Tibial artery (tissue), 4 donors: ENCODE results near the gene HOXC4.
A peak's percentile ranks its signal among the peaks of the same experiment; 100 is the strongest.

Experiments used
- DNase-seq, 2 donors: peaks; one replicate each; pipeline ENCODE4 v3.0.0-alpha.2; 2019
- H3K27ac ChIP-seq, 2 donors: fragments of 200-600 bp; sonication (generic) in 1 of 2; 1 replicate in 1 of 2; 2 replicates in 1 of 2; pipeline ENCODE4 v1.5.1; 2018 to 2019; ENCODE audit warnings: mild to moderate bottlenecking in 1 of 2
- H3K27me3 ChIP-seq, 2 donors: fragments of 200-600 bp; sonication (generic) in 1 of 2; one replicate each; pipeline versions ENCODE4 v1.5.1 to v1.6.0; 2016 to 2019
- H3K36me3 ChIP-seq, 3 donors: fragments of 200-600 bp; sonication (generic) in 2 of 3; one replicate each; pipeline ENCODE4 v1.5.1; 2016 to 2019; ENCODE audit warnings: mild to moderate bottlenecking in 2 of 3
- H3K4me1 ChIP-seq, 4 donors: fragments of 200-600 bp; sonication (generic) in 2 of 4; 1 replicate in 3 of 4; 2 replicates in 1 of 4; pipeline ENCODE4 v1.5.1; 2016 to 2019
- H3K4me3 ChIP-seq, 2 donors: fragments of 200-600 bp; sonication (generic) in 1 of 2; 1 replicate in 1 of 2; 2 replicates in 1 of 2; pipeline ENCODE4 v1.5.1; 2018 to 2019; ENCODE audit warnings: mild to moderate bottlenecking in 2 of 2
- H3K9me3 ChIP-seq, 3 donors: fragments of 200-600 bp; sonication (generic) in 1 of 3; one replicate each; pipeline ENCODE4 v1.5.1; 2016 to 2019
- CTCF ChIP-seq, 2 experiments: fragments of 200-600 bp in 1 of 2; fragments of 450-650 bp in 1 of 2; IDR thresholded peaks; one replicate each; pipeline ENCODE4 v1.5.1; 2017 to 2019; ENCODE audit warnings: antibody characterized with exemption in 2 of 2, mild to moderate bottlenecking in 1 of 2, moderate library complexity in 1 of 2
- intact Hi-C: fragments of 100-400 bp; cut with DNase I; formaldehyde crosslinking; loops from one replicate; pipeline ENCODE4 v1.15.0; 2023; ENCODE audit warnings: low total_unique reads

HOXC4 gene

DNA sequence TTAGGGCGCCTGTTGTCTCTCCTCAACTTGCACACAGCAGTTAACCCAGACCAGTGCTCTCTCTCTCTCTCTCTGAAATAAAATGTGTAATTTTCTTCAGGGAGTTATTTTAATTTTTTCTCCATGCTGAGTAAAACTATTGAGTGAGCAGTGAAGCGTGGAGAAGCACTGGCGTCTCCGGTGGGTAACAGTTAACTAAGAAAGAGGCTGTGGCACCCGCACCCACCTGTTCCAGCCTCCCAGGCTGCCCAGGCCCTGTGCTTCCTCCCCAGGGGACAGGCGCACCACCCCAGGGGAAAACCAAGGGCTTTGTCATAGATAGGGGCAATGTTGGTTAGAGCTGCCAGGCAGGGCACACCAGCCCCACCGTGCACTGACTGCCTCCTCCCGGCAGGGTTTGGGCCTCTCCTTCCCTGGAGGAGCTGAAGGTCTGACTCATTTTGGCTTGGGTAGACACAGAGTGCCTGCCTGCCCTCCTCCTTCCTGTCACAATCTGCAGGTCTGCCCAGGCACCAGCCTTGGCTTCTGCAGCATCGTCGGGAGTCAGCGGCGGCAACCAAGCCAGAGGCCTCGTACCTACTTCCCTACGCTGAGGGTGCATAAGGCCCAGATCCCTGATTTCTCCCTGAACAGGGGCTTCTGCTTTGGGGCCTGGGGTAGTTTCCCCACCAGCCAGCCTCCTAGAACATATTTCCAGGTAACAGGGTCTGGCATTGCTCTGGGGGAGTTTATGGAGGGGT is 16.8 kb upstream of the HOXC4 start:
- TF ChIP-seq CTCF (IDR thresholded peaks at IDR 0.05): peak; percentile 59 to 71
- Histone ChIP-seq H3K27me3 (no peaks in the 10 kb centered on the region), H3K27ac (peak overlapping the region; percentile 58 to 62), H3K9me3 (no peaks in the 10 kb centered on the region), H3K4me1 (peaks cover 5 to 93% (median 78%) of the 10 kb centered on the region in 4 donors), H3K36me3 (no peaks in the 10 kb centered on the region), H3K4me3 (no peak overlapping the region)
- peak in 1 of 2 donors; percentile 83 for DNase-seq
- intact Hi-C loops: no loop called here

DNA sequence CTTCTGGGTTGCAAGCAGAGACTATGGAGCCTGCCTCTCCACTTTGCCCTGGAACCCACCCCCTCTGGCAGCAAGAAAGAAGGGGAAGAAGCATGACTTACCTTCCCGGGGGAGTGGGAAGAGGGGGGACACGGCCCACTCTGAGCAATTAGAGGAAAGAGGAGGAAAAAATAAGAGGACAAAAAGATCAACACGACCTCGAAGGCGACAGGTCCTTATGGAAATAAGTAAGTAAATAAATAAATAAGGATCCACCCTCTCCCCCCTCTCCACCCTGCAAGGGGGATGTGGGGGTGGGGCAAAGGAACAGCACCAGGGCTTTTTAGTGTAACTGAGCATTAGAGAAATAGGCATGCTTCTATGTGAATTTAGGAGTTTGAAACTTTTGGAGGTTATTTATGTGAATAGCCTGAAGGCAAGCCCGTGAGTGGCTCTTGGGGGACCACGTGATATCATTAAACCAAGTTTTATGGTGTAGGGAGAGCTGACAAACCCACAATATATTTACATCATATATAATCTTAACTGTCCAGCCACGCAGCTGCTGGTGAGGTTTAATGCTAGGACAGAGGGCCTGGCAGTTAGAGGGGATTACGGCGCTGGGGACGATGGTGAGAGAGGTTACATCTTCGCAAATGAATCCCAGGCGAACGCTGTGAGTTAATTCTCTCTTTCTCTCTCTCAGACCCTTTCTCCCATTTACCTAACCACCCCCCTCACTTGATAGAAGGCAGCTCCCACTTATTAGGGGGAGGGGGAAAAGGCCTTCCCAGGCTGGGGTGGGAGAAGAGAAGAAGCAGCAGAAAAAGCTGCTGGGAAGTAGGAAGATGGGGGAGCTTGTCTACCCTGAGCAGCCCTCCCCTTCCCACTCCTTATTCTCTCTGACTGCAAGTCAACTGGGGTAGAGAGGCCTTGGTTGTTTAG is 16.0 kb upstream of the HOXC4 start:
- TF ChIP-seq CTCF (IDR thresholded peaks at IDR 0.05): no peak
- intact Hi-C loops: no loop called here
- H3K36me3 ChIP-seq: no peaks in the 10 kb centered on the region
- no peak for DNase-seq
- H3K27ac ChIP-seq: peak overlapping the region; percentile 58 to 62
- no peaks in the 10 kb centered on the region for H3K27me3 ChIP-seq
- no peaks in the 10 kb centered on the region for H3K9me3 ChIP-seq
- H3K4me3 ChIP-seq: no peak overlapping the region
- peaks cover 5 to 86% (median 71%) of the 10 kb centered on the region in 4 donors for H3K4me1 ChIP-seq

DNA sequence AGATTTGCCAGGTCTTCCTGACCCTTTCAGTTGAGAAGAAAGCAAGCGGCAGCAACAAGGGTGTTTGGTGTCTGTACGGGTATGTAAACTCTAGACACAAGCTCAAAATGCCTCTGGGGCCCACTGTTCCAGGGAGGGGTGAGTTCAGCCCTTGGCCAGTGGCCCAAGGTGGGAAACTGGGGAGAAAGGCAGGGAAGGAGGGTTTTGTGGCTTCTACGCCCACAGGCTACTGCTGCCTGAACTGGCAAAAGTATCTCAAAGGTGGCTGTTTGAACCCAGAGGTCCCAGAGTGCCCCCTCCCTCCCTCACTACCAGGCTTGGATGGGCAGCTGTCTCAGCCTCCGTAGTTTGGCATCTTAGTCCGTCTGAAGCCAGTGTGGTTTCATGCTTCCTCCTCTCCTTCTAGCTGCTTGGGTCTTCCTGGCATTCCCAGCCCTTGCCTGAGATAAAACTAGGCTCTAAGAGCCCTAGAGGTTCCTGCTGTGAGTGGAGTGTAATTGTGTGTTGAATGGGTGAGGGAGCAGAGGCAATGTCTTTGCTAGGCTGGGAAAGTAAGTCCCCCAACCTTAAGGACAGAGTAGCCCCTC is 15.3 kb upstream of the HOXC4 start:
- no peak for DNase-seq
- intact Hi-C loops: no loop called here
- Histone ChIP-seq H3K4me1 (peaks cover 5 to 79% (median 67%) of the 10 kb centered on the region in 4 donors), H3K36me3 (no peaks in the 10 kb centered on the region), H3K27ac (peak overlapping the region; percentile 58 to 62), H3K27me3 (no peaks in the 10 kb centered on the region), H3K4me3 (no peak overlapping the region), H3K9me3 (no peaks in the 10 kb centered on the region)
- no peak for TF ChIP-seq CTCF (IDR thresholded peaks at IDR 0.05)

GRCh38 chr12:54038871-54039414 is 14.7 kb upstream of the HOXC4 start:
- Histone ChIP-seq H3K4me3 (peak overlapping the region; percentile 19 to 30), H3K27ac (peak overlapping the region; percentile 58 to 62), H3K9me3 (no peaks in the 10 kb centered on the region), H3K4me1 (peaks cover 5 to 76% (median 64%) of the 10 kb centered on the region in 4 donors), H3K27me3 (no peaks in the 10 kb centered on the region), H3K36me3 (no peaks in the 10 kb centered on the region)
- intact Hi-C loops: no loop called here
- peak in 1 of 2 donors; percentile 65 for DNase-seq
- TF ChIP-seq CTCF (IDR thresholded peaks at IDR 0.05): no peak

DNA sequence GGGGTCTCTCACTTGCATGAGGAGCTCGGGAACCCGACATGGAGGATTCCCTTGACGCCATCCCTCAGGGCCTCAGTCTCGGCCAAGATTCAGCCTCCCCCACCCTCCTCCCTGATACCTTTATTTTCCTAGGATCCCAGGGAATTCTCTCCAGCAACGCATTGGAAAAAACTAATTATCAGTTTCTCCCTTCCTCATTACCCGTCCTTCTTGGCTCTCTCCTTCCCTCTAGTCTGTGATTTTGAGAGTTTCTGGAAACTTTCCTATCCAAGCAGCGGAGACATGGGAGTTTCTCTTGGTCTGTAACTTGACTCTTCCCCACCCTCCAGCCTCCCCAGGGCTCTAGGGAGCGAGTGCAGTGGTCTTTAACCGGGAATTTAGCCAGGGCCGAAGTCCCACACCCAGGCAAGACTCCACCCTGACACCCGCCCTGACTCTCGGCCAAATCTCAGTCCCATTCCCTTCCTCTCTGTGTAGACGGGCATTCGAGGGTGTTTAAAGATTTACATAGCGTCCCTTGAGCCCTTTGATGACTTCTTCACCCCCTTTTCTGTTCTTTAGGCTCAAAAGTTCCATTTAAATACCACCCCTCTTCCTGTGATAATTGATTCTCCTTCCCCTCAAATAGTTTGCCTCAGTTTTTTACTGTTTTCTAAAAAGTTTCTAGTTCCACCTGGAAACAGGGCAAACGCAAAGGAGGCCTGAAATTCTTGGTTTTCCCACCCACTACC is 14.1 kb upstream of the HOXC4 start:
- H3K4me3 ChIP-seq: peak overlapping the region; percentile 19 to 30
- no peaks in the 10 kb centered on the region for H3K9me3 ChIP-seq
- H3K4me1 ChIP-seq: peaks cover 5 to 70% (median 58%) of the 10 kb centered on the region in 4 donors
- peak; percentile 67 to 81 for DNase-seq
- intact Hi-C loops: no loop called here
- no peaks in the 10 kb centered on the region for H3K27me3 ChIP-seq
- peak overlapping the region; percentile 58 to 62 for H3K27ac ChIP-seq
- no peaks in the 10 kb centered on the region for H3K36me3 ChIP-seq
- no peak for TF ChIP-seq CTCF (IDR thresholded peaks at IDR 0.05)
